HG02610 (cell line): ENCODE measurements around the gene MTERF4.
"Not testable (repeated sequence)": the region's sequence is repeated elsewhere in the genome, so short reads cannot be mapped to it uniquely, and the experiment has no call there.

Experiments
- ATAC-seq: cut with Tn5 transposase; IDR thresholded peaks from one replicate; pipeline ENCODE4 v1.9.1; 2021; ENCODE audit warnings: mild to moderate bottlenecking, moderate library complexity; ENCODE audit not compliant: unreplicated experiment

The MTERF4 gene

DNA sequence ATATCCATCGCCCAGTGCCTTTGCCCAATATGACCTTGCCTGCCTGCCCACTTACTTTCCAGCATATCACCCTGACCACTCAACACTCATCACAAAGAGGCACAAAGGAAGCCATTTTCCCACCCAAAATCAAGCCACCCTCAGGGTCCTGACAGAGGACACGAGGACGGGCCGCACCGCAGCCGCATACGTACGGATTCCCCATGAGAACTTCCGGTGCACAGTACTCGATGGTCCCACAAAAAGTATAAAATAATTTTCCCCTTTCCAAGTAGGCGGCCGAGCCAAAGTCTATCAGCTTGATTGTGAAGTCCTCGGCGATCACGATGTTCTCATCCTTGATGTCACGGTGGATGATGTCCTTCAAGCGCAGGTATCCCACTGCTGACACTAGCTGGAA, 10.0 kb upstream of the MTERF4 start:
- no peak for ATAC-seq

DNA sequence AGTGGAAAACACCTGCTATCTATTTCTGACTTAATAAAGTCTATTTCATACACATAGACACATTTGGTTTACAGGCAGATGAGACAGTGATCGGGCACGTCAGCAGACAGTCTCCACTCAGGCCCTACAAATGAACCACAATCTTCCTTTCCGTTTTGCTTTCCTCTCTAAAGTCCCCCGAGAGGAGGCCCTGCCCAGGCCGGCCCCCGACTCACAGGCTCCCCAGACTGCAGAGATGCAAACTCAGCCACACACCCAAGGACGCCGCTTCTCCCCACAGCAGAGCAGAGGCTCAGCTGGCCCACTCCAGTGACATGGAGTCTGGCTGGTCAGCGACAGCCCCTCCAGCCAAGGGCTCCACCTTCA, 9.3 kb upstream of the MTERF4 start:
- peak; percentile 31 for ATAC-seq

DNA sequence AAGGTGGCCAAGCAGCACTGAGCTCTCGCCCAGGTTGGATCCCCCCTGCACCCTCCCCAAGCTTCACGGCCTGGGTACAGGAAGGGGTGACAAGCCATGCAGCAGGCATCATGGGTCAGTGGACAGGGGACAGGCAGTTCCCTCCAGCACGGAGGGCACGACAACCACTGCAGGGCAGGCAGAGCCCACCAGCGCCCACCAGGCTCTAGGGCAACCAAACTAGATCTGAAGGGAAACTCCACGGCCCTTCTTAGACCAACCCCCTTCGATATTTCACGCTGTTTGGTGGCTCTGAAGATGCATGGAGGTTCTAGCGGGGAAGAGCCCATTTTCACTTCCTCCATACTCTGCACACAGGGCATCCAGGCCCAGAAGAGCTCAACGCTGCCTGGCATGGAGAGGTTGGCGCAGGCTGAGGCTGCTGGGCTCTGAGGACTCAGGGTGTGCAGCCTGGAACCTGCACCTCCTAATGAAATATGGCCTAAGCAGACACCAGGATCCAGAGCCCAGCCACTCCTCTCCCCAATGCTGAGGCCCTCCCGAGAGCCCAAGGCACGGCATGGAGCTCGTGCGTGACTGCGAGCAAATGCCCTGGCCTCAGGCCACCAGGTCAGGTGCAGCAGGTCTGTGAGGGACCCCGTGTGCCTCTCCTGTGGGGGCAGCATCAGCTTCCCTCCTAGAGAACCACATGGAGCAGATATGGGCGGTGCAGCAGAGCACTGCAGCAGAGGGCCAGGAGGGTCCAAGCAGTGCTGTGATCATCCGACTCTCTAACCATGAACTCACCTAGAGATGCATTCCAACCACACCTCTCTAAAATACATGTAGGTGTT, 8.7 kb upstream of the MTERF4 start:
- peak; percentile 37 for ATAC-seq

DNA sequence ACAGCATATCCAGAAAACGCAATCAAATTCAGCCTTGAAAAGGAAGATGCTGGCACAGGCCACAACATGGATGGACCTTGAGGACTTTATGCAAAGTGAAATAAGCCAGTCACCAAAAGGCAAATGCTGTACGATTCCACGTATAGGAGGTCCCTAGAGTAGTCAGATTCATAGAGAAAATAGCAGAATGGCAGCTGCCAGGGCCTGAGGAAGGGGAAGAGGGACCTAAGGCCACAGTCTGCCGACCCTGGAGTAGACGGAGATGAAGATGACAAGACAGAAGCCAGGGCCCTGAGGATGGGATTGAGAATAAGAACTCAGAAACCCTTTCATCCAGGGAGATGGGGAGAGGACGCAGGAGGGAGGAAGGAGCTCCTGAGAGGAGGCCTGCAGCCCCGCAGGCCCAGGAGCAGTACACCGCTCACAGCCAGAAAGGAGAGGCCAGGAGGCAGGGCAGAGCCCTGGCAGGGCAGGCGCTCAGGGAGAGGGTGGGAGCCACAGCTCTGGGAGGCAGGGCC, 8.1 kb upstream of the MTERF4 start:
- no peak for ATAC-seq

DNA sequence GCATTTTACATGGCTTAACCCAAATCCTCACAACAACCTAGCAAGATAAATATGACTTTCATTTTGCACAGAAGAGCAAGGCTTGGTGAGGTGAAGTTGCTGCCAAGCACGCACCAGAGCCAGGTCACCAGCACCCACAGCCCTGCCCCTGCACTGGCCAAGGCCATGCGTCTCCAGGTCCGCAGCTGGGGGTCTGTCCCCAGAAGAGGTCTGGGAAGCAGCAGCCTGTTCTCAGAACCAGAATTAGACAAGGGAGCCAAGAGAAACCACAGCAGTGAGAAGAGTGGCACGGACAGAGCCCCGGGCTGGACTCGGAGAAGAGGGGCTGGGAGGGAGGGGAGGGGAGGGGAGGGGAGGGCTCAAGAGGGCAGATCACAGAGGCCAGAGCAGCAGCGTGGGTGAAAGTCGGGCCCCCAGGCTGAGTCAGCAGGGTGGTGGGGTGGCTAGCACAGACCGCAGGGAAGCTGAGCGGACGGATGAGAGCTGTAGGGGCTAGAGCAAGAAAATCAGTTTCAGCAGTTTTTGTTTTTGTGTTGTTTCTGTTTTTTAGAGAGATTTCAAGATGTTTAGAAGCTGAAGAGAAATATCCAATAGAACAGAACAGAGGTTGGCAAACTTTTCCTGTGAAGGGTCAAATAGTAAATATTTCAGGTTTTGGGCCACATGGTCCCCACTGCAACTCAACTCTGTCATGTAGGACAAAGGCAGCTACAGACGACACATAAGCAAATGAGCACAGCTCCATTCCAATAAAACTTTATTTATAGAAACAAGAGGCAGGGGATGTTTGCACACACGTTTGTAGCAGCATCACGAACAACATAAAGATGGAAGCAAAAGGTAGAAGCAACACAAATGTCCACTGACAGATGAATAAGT, 7.4 kb upstream of the MTERF4 start:
- no peak for ATAC-seq

DNA sequence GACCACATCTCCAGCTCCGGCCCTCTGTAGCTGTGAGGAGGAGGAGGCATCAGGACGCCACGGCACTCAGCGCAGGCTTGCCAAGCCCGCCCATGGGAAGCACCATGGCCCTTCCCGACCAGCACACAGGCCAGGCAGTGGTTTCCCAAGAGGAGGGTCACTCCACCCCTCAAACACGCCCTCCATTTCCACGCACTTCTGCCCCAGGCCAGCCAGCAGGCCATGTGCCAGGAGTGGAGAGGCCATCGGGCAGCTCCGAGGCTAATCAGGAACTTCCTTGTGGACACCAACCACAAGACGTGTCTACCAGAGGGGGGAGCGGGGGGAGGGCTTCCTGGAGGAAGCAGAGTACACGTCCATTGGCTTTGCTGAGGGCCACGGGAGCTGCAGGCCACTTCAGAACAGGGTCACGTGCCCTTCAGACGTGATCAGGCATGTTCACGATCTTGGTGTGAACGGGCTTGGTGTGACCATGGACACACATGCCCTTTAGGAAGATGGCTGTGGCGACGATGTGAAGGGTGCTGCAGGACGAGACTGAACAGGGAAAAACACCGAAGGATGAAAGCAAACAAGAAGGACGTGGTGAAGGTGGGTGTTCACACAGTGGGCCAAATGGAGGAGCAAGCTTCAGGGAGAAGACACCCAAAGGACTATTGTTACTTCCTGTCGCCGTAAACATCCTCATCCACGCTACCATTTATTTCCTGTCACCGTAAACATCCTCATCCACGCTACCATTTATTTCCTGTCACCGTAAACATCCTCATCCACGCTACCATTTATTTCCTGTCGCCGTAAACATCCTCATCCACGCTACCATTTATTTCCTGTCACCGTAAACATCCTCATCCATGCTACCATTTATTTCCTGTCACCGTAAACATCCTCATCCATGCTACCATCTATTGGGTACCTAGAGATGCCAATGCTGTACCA, 6.5 kb upstream of the MTERF4 start:
- ATAC-seq: no peak

DNA sequence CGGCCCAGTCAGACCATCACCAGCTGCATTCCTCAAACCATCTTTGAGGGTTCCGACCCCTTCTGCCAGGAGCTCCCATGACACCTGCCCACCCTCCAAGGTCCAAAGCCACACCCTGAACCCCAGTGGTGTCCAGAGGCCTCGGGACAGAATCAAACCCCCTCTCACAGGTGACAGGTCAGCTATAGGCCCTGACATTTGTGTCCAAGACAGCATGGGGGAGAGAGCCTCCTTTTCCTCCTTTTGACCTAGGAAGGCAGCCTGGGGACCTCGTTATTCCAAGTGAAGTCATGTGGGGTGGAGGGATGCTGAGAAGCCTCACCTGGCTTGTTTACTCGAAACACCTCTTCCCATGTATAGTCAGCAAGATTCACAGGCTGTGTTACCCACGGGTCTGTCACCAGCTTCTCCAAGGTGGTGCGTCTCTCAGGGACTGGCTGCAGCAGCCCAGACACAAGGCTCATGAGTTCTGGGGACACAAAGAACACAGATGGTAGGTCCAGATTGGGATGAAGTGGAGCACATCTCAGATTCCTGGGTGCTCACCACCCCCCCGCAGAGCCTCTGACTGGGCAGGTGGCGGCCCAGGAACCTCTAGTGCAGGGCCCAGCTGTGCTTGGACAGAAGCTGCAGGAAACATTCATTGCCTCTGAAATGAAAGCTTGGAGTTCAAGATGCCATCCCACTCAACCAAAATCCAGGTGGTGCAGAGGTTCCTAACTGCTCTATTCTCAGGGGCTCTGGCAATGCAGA, 5.1 kb upstream of the MTERF4 start:
- no peak for ATAC-seq

DNA sequence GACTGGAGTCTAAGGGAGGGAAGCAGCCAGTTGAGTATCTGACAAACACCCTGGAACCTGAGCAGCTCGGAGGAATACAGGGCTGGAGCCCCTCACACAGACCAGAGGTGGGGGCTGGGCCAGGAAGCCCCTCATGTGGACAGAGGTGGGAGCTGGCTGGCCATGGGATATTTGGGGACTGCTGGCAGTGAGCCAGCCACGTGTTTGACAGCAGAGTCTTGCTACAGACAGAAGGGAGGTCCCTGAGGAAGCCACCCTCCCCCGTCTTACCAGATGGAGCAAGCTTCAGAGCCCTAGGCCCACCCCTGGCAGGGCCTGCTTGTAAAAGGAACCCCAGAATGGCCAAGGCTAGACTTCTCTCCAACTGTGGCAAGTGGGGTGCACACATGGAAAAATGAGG, 3.6 kb upstream of the MTERF4 start:
- ATAC-seq: no peak

DNA sequence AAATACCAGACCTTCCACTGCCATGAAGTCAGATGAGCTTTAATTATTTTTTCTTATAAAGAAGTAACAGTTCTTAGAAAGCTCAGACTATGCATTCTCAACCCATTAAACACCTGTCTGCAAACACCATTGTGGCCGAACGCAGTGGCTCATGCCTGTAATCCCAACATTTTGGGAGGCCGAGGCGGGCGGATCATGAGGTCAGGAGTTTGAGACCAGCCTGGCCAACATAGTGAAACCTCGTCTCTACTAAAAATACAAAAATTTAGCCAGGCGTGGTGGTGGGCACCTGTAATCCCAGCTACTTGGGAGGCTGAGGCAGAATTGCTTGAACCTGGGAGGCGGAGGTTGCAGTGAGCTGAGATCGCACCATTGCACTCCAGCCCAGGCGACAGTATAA, 2.5 kb upstream of the MTERF4 start:
- not testable (repeated sequence) for ATAC-seq

DNA sequence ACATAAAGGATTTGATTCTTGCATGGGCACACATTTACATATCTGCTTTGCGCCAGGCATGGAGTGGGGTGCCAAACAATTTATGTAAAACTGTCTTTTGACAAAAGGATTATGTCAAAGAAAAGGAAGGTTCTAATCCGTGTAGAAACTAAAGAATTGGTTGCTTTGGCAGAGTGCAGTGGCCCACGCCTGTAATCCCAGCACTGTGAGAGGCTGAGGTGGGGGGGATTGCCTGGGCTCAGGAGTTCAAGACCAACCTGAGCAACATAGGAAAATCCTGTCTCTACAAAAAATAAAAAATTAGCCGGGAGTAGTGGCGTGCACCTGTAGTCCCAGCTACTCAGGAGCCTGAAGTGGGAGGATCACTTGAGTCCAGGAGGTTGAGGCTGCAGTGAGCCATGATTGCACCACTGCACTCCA, 1.1 kb upstream of the MTERF4 start:
- ATAC-seq: no peak

DNA sequence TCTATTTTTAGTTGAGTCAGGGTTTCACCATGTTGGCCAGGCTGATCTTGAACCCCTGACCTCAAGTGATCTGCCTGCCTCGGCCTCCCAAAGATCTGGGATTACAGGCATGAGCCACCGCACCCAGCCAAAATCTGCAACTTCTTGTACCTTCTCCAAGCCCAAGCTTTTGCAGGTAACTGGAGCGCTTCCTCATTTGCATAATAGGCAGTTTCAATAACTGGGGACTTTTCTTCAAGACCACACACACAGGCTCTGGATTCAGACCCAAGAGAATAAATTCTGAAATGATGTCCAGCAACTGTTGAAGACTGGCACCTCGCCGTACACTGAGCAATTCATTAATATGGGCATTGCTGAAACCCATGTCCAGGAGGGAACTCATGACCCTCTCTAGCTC, 2.8 kb downstream of the MTERF4 start:
- ATAC-seq: no peak

DNA sequence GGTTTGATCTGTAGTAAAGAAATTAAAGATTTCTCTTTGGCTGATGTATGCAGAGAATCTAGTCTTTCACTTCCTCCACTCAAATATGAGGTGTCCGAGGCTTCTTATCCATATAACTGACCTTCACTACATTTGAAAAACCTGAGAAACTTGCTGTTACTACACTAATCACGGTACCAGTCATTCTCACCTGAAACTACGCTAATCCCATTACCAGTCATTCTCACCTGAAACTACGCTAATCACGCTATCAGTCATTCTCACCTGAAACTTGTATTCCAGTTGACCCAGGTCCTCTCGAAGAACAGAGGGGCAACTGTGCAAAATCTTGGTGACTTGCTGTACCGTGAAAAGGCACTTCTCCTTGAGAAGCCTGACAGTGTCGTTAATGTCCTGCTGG, 5.1 kb downstream of the MTERF4 start:
- ATAC-seq: peak; percentile 47

DNA sequence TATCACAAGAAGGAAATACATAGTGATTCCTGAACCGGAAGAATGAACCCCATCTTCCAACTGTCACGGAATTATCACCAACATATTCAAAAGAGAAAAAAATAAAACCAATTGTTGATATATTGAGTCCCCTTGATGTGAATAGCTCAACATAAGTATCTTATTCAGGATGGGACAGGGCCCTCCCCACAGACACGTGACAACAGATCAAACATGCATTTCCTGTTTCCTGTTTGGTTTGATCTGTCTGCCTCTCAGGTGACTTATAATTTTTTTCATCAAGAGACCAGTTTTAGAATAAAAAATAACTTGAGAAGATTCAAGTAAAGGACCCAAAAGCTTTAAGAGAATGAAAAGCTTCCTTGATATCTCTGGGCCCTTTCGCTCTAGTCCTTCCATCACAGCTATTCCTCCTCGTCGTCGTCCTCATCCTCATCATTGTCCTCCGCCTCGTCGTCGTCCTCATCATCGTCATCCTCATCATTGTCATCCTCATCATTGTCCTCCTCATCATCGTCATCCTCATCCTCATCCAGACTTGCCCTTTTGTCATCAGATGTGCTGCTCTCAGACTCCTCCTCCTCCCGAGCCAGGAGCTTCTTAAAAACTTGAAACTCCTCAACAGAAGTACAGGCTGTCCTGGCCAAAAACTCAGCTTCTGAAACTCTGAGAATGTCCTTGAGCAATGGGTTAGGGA, 6.3 kb downstream of the MTERF4 start:
- no peak for ATAC-seq

DNA sequence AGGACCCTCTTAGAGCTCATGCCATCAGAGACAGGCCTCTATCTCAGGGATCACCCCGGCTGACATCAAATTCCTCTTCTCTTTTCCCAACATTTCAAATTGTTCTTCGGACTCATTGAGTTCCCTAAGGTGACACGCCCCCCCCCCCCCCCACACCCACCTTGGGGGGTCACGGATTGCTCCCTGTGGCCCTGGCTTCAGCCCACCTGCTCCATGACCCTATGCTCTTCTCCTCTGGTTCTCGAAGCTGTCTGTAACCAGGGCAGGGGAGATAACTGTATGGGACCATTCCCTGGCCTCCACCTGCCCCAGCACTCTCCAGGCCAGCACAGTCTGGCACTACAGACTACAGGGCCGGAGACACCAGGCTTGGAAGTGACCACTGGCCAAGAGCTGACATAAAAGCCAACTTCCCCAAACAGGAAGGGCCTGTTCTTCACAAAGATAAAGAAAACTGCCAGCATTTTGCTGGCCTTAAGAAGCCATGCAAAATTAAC, 7.1 kb downstream of the MTERF4 start:
- ATAC-seq: no peak

DNA sequence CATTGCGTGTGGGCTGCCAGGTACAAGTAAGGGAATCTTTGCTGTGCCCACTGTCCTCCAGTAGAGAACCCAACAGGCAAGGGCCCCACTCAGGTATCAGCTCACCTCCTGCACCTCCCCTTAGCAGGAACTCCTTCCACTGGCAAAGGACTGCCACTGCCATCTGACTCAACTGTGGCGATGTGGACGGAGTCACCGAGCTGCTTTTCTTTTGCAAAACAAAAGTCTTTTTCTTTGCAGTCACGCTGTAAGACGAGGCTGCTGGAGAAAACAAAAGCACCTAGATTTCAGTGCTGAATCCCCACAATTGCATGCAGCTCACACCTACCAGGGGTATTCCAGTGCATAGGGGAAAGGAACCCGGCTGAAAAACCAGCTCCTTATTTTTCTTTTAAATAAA, 7.9 kb downstream of the MTERF4 start:
- ATAC-seq: no peak

DNA sequence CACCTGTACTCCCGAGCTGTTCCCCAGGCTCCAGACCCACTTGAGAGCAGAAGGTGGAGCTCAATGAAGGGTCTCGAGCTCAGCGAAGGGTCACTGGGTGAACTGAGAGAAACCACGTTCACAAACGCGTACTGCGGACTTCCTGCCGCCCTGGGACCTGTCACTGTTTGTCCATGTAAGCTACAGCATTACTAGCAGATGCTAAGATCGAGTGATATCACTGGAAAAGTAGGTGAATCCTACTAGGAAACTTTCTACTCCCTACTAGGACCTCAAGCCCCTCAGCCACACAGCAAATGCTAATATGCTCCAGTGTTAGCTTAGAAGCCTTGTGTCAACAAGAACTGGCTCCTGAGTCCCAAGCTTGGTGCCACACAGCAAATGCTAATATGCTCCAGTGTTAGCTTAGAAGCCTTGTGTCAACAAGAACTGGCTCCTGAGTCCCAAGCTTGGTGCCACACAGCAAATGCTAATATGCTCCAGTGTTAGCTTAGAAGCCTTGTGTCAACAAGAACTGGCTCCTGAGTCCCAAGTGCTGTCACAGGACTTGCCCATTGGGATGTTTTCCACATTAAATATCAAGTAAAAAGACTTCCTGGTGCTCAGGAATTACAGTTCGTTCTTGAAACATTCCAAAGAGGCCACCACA, 8.8 kb downstream of the MTERF4 start:
- ATAC-seq: not testable (repeated sequence)

DNA sequence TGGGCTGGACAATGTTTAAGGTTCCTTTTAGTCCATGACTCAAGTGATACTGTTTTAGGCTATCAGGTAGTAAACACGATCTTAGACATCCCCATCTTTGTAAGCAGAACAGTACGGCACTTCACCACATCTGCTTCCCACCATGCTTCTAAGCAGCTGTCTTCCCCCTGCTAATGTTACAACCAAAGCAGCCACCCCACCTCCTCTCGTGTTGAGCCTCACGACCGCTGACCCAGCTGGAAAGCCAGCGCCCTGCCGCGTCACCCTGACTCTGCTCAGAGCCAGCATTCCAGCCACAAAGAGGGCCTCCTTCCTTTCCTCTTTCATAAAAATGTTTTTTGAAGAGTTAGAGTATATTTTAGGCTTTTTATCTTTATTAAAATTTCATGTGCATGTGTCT, 9.4 kb downstream of the MTERF4 start:
- ATAC-seq: no peak

DNA sequence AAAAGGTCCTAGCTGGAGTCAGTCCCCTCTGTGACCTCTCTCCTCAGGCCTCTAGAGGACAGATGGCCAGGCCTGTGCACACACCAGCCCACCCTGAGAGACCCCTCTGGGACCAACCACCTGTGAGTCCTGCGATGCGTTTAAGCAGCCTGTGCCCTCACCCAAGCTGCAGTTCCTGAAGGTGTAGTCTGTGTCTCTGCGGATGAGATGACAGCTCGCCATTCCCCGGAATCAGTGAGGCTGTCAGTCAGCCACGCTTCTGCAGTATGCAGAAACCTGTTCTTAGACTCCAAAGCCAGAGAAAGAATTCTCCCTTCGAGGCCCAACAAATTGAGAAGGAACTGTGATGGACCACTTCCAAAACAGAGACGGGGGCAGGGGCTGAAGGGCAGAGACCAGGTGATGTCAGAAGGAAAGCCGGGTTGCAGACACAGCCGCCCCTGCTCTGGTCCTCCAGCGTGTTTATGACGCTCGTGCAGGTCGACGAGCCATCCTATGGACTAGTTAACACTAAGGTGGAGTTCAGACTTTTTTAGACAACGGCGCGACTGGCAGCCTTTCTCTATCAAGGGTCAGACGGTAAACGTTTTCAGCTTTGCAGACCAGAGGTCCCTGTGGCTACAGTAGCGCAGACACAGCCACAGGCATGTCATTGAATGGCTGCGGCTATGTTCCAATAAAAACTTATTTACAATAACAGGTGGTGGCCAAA, 10.2 kb downstream of the MTERF4 start:
- no peak for ATAC-seq
